ENCODE results near the gene EIF2S2.

Gene EIF2S2

DNA sequence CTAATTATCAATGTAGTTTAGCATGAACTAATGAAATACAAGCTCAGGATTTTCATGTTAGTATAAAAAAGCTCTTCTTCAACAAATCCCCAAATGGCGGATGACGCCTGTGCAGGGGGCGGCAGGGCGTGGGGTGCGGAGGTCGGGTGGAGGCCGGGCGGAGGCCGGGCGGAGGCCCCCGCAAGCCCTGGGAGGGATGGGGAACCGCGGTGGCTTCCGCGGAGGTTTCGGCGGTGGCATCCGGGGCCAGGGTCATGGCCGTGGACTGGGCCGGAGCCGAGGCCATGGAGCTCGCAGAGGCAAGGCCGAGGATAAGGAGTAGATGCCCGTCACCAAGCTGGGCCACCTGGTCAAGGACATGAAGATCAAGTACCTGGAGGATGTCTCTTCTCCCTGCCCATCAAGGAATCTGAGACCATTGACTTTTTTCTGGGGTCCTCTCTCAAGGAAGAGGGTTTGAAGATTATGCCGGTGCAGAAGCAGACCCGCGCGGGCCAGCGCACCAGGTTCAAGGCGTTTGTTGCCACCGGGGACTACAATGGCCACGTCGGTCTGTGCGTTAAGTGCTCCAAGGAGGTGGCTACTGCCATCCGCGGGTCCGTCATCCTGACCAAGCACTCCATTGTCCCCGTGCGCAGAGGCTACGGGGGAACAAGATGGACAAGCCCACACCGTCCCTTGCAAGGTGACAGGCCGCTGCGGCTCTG is 10.4 kb upstream of the EIF2S2 start:
- no peak for DNase-seq (ENCODE audit: low spot score)

DNA sequence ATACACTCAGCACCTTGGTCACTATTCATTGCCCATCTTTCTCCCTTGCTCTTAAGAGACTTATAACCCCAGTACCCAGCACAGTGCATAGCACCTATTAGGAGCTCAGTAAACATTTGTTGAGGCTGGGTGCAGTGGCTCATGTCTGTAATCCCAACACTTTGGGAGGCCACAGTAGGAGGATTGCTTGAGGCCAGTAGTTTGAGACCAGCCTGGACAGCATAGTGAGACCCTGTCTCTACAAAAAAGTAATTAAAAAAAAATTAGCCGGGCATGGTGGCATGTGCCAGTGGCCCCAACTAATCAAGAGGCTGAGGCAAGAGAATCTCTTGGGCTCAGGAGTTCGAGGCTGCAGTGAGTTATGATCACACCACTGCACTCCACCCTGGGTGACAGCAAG is 8.2 kb upstream of the EIF2S2 start:
- no peak for DNase-seq (ENCODE audit: low spot score)

DNA sequence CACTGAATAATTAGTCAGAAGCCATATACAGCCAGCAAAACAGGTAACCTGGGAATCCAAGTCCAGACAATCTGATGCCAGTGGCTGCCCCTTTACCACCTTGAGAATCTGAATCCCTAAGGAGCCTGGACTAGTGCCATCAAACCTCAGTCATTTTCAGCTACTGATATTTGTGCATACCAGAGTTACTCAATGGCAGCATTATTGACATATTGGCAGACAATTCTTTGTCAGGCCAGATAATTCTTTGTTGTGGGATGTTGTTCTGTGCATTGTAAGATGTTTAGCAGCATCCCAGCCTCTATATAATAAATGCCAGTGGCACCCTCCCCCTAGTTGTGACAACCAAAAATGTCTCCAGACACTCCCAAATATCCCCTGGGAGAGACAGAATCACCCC is 3.2 kb upstream of the EIF2S2 start:
- no peak for DNase-seq (ENCODE audit: low spot score)

DNA sequence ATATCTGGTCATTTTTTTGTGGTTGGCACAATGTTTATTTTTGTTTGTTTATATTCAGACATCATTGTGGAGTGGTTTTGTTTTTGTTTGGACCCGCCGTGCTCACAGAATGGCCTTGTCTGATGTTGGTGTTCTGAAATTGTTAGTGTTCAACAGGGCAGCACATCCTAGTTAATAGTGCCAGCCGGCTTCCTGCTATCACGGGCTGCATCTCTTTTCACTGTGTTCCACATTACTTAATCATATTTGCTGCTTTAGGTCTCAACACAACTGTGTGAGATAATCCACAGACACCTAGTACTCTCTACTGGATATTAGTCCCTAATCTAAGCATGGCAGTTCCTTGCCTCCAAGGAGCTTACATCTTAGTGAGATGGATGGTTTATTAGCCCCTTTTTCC is 2.8 kb upstream of the EIF2S2 start:
- DNase-seq (ENCODE audit: low spot score), result no peak

DNA sequence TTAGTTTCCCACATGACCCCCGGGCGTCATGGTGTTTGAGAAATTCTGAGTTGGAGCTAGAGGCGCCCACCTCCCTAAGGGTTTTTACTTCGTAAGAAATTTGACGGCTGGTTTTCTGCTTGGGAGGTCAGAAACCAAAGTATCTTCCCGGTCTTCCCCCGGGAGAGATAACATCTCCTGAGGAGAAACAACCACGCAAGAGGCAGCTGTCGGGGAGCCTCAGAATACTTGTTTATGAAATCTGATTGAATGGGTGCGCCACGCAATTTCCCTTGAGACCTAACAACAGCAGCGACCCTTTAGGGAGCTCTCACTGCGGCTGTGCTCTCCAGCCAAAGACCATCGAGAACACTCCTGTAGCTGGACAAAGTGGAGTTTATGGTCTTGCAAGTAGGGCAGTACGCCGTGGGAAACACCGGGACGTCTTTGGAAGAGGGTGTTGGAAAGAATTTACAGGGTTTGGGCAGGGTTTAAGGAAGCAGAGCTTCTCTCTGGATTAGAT is 608 bp upstream of the EIF2S2 start:
- no peak for DNase-seq (ENCODE audit: low spot score)

DNA sequence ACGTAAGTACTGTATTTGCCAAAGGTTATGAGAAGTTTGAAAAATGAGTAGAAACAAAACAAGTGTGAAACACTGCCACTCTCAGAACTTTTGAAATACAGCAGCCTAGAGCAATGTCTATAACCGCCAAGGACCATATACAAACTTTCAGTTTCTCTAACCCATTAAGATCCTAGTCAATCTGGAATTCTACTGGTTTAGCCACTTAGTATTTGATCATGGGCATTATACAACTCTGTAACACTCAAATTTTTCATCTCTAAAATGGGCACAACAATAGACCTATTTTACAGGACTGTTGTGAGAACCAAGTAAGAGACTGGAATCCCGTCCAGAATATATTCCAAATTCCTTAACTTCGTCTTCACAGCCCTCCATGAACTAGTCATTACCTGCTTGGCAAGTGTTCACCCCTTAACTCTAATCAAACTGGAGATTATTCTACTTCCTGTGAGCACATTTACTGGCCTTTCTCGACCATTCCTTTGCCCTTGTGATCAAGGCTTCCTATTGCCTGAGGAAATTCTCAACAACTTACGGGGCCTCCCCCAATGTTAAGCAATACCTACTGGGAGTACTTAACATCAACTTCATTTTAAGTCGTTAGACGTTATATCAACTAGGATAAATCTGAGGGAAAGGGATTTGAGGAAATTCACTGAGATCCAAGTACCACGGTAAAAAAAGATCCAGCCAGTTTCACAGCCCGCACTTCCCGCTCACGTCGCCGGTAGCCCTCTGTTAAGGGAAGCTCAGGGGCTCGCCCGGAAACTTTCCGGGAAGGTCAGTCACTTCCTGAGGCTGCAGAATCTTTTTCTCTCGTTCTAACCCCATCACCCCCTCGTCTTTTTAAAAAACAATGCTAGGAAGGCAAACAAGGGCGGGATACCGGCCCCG is 1.1 kb downstream of the EIF2S2 start:
- DNase-seq (ENCODE audit: low spot score), result no peak

DNA sequence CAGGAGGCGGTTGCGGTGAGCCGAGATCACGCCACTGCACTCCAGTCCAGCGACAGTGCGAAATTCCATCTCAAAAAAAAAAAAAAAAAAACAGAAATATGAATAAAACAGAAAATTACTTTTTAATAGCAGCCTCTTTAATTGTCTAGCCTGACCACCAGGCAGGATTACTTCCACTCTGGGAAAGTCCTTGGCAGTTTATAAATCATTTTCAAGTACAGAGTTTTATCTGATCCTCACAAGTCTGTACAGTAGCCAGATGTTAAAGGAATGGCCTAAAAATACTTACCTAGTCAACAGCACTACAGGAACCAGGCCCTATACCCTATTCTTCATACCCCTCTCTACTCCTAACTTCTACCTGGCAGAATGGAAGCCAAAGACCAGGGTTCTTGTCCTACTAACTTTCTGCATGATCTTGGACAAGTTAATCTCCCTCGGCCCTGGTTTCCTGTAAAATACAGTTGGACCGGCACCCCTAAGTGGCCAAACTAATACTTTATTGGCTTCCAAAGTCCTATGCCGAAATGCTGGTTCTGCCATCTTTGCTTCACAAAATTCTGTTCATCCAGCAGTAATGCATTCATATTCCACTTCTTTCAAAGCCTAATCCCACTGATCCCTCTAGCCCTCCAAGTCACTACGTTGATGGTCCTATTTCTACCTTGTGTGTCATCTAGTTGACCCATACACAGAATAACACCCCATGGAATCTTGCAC is 1.9 kb downstream of the EIF2S2 start:
- DNase-seq (ENCODE audit: low spot score), result no peak

DNA sequence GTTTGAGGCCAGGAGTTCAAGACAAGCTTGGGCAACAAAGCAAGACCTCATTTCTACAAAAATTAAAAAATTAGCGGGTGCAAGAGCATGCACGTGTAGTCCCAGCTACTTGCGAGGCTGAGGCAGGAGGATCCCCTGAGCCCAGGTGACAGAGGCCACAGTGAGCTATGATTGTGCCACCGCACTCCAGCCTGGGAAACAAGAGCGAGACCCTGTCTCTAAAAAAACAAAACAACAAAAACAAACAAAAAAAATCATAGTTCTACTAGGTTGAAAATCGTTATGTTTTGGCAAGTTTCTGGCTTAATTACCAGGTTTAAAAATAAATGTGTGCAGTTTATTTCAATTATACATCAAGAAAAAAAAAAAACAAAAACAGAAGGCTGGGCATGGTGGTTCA is 2.6 kb downstream of the EIF2S2 start:
- DNase-seq (ENCODE audit: low spot score), result no peak

DNA sequence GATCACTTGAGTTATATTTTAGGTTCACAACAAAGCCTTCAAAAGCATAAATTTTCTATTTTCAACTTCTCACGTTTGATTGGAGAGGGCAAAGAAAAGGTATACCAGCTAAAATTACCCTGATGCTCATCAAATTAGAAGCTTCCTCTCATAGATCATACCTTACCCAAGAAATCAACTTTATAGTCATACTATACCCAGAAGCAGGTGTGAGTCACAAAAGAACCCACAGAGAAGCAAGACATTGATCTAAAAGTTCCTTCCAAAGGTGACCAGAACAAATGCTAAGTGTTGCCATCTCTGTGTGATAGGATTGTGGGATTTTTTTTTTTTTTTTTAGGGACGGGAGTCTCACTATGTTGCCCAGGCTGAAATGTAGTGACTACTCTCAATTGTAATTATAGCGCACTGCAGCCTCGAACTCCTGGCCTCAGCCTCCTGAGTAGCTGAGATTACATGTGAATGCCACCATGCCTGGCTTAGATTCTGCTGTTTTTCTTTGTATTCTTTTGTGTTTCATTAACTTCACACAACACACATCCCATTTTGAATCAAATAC is 3.3 kb downstream of the EIF2S2 start:
- no peak for DNase-seq (ENCODE audit: low spot score)

DNA sequence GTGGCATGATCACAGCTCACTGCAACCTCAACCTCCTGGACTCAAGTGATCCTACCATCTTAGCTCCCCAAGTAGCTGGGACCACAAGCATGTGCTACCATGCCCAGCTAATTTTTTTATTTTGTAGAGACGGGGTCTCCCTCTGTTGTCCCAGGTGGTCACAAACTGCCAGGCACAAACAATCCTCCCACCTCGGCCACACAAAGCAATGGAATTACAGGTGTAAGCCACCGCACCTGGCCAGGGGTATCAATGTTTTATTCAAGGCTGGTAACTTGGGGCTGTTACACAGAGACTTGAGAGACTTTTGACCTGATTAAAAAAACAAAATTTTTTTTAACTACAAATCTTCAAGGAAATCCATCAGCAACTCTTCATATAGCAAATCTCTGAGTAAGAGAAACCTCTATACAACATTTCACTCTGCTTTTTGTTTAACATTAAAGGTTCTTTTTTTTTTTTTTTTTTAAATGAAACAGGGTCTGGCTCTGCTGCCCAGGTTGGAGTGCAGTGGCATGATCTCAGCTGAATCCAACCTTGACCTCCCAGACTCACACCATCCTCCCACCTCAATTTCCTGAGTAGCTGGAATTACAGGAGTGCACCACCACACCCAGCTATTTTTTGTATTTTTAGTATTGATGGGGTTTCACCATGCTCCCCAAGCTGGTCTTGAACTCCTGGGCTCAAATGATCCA is 5.9 kb downstream of the EIF2S2 start:
- no peak for DNase-seq (ENCODE audit: low spot score)

DNA sequence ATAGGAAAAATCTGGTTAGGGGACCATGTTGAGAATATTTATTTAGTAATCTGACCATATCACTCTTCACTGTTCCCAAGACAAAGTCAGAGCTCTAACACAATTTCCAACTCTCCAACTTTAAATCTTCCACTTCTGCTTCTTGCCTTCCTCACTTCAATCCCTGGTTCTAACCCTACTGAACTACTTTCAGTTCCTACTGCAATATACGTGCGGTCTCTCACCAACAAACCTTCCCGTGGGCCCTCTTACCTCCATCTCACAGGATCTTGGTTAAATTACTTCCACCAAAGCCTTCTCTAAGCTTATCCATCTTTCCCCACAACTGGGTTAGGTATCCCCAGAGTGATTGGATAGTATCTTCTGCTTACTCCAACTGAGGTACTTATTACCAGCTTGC is 8.0 kb downstream of the EIF2S2 start:
- no peak for DNase-seq (ENCODE audit: low spot score)

DNA sequence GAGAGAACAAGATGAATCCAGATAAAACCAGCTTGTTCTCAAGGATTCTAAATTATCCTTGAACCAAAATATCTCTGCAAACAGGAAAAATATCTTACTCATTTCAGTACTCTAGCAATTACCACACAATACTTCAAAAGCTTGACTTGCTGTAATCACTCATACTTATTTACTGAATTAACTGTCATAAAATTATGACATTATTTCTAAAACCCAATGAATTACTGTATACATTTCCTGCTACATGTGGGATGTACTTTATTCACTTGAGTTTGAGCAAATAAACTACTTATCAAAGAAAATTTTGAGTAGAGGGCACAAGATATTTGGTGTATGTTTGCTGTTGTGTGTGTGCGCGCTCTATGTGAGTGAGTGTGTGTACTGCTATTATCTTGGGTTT is 9.7 kb downstream of the EIF2S2 start:
- no peak for DNase-seq (ENCODE audit: low spot score)

DNA sequence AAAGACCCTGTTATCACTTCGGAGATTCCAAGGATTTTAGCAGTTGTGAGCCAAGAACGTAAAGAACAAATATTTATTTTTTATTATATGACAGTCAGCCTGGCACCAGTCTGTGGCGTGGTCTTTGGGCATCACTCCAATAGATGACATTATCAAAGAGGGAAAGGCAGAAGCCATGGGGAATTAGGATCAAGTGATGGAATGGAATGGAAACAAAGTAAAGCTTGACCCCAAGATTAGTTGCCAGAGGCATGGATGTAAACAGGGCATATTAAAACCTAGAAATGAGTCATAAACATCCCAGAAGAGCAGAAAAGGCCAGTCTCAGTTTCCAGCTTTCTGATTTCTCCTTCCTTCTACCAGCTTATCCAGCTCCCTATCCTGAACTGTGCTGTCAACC is 11.5 kb downstream of the EIF2S2 start:
- DNase-seq (ENCODE audit: low spot score), result no peak

DNA sequence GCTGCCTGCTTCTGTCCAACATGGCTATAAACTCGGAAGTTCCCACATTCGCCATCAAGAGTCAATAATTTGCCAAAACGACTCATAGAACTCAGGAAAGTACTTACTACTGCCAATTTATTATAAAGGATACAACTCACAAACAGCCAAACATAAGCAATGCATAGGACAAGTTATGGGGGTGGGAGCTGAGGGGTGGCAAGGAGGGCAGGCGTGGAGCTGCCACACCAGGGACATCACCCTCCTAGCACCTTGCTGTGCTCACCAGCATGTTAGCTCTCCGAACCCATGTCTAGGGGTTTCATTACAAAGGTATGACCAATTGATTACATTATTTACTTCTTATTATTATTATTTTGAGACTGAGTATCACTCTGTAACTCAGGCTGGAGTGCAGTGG is 12.4 kb downstream of the EIF2S2 start:
- no peak for DNase-seq (ENCODE audit: low spot score)

DNA sequence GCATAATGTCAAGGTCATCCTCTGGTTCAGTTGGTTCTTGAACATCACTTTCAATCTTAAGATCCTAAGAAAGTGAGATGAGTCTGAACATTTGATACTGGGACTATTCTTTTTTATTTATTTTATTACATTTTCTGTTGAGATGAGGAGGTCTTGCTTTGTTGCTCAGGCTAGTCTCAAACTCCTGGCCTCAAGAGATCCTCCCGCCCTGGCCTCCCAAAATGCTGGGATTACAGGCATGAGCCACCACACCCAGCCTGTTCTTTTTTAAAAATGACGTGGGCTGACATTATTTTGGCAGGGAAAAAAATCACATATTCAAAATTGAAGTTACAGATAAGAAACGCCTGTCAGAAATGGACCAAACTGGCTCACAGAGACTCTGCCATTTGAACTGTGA is 13.5 kb downstream of the EIF2S2 start:
- DNase-seq (ENCODE audit: low spot score), result no peak

DNA sequence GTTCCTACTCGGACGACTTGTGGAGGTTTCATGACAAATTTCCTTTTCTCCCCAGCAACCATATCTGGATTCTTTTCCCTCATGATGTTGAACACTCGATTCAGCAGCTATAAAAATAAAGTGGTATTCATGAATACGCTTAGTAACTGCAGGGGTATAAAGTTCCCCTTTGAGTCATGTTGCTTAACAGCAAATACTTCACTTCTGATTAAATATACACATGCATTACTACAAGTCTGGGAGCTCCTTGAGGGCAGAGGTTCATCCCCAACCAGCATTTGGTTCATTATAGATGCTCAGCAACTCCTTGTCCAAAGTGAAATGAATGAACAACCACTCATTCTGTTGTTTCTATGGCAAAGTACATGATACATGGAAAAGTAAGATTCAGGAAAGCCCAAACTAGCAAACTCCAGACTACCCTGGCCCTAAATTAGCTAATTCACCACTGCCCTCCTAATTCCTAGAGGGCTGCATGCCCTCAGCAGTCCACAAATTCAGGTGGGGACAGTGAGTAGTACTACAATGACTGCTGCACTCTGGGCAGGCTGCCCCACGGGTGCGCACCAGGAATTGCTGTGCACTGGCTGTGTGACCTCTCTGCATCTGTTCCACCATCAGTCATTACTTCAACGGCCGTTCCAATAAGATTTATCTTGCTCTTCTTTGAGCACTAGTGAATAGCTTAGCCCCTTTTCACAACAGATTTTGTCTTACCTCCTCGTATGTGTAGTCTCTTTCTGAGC is 15.2 kb downstream of the EIF2S2 start:
- no peak for DNase-seq (ENCODE audit: low spot score)

DNA sequence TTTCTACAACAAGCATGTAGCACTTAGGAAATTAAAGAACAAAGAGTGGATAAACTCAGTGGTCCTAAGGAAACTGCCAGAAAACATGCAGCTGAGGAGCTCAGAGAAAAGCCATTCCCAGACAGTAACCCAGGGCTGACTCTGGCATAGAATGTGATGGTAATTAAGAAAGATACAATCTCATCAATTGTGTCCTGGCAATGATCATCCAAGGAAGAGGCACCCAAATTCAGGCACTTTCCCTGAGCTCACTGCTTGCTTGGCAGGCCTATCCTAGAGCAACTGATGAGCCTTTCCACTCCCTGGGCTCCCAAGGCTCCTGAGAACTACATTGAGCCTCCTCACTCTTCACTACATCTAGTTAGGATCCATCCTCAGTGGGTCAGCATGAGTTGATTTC is 16.2 kb downstream of the EIF2S2 start:
- DNase-seq (ENCODE audit: low spot score), result no peak

DNA sequence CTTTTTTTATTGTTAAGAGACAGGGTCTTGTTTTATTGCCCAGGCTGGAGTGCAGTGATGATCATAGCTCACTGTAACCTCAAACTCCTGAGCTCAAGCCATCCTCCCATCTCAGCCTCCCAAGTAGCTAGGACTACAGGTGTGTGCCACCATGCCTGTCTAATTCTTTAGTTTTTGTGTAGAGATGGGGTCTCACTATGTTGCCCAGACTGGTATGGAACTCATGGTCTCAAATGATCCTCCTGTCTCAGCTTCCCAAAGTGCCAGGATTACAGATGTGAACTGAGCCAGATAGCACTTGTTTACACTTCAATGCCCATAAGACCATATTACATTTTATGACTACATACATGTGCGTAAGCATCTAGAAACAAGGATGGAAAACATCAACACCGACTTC is 18.1 kb downstream of the EIF2S2 start:
- no peak for DNase-seq (ENCODE audit: low spot score)

DNA sequence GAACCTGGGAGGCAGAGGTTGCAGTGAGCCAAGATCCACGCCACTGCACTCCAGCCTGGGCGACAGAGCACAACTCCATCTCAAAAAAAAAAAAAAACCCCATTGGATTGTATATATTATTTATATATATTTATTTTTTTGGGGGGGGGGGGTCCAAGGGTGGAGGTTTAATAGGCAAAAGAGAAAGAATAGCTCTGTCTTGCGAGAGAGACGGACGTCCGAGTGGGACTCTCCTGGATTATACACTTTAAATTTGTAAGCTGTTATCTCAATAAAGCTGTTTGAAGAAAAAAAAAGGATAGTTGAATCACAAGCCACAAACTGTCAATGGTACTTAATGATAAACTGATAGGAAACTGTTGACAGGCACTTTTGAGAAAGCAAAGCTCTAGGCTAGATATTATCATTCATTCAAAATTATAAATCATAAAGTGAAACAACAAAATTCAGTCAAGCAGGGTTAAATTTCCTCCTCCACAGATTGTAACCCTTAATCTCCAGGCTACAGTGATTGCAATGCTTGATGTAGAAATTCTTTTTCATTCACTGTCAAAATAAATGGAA is 20.3 kb downstream of the EIF2S2 start:
- no peak for DNase-seq (ENCODE audit: low spot score)

DNA sequence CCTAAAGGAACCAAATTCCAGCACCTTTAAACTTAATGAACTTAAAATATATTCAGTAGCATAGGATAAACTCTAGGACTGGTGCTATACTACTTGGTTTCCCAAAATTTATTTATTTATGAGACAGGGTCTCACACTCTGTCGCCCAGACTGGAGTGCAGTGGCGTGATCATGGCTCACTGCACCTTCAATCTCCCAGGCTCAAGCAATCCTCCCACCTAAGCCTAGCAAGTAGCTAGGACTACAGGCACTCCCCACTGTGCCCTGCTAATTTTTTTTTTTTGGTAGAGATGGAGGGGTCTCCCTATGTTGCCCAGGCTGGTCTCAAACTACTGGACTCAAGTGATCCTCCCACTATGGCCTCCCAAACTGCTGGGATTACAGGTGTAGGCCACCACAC is 21.4 kb downstream of the EIF2S2 start:
- DNase-seq (ENCODE audit: low spot score), result no peak

All from left forelimb (tissue), 1 donor.